Chondrocyte (in vitro differentiated cells): Measurements from ENCODE around the gene HDAC4. TPM values are rescaled to one million over a fixed set of nuclear protein-coding genes. Genes with fewer than 3 reads are reported as not detected.
A peak's percentile ranks its signal among the peaks of the same experiment; 100 is the strongest.

Experiments
- DNase-seq: peaks from one replicate; pipeline ENCODE4 v3.0.0; 2021; ENCODE audit warnings: mixed read lengths, low spot score
- H3K27ac Mint-ChIP-seq: one replicate; pipeline ENCODE4 v1.8.0; 2021; ENCODE audit warnings: mild to moderate bottlenecking, moderate library complexity, mixed read lengths; ENCODE audit not compliant: unreplicated experiment
- H3K27me3 Mint-ChIP-seq: 2 replicates; pipeline ENCODE4 v1.8.0; 2021; ENCODE audit warnings: low read depth, mixed read lengths
- H3K36me3 Mint-ChIP-seq: 2 replicates; pipeline ENCODE4 v1.8.0; 2021; ENCODE audit warnings: low read depth, mixed read lengths
- H3K4me1 Mint-ChIP-seq: 2 replicates; pipeline ENCODE4 v1.8.0; 2021; ENCODE audit warnings: low read depth, mild to moderate bottlenecking, mixed read lengths
- H3K4me3 Mint-ChIP-seq: one replicate; pipeline ENCODE4 v1.8.0; 2021; ENCODE audit warnings: mild to moderate bottlenecking, moderate library complexity, mixed read lengths; ENCODE audit not compliant: unreplicated experiment
- H3K9me3 Mint-ChIP-seq: 2 replicates; pipeline ENCODE4 v1.8.0; 2021; ENCODE audit warnings: low read depth, mixed read lengths
- total RNA-seq: library from RNA; stranded (reverse); gene quantifications from 3 replicates; pipeline ENCODE4 v1.2.1, GENCODE V29; 2021
- TF ChIP-seq, protein P1 (sequence below): fragments of 200-600 bp; sonication (generic); IDR thresholded peaks from 2 replicates; pipeline ENCODE4 v1.5.0; 2021; ENCODE audit warnings: antibody characterized with exemption, mild to moderate bottlenecking, moderate library complexity

Gene HDAC4
- total RNA-seq, 1 donor from 2014 or later: 22.3 TPM

DNA sequence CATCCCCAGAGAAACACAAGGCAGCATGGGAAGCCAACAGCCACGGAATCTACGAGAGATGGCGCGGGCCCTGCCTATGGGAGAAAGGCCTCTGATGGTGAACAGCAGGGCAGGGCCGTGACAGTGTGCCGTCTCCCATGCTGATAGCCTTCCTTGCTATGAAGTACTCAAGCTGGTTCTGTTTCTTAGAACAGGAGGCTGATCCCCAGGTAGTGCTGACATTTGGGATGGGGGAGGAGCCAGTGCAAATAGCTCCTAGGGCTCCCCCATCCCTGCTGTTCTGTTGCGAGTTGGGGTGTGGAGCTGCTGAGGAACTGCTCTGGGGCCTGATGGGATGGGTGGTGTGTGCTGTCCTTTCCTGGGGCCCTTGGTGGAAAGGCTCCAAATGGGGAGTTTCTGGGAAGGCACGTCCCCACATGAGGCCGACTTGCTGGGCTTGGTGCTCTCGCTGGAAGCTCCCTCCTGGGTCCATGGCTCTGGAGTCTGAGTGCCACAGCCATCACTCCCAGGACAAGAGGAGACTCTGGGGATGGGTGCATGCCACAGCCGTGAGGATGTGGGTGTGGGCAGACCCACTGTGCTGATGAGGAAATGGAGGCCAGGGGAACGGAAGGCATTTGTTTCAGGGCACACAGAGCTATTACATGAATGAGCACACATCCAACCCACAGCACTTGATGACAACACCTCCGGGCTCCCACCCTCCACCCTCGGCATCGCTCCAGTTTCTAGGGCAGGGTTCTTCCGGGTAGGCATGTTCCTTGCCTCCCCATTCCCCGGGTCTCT is 246.8 kb downstream of the HDAC4 start:
- DNase-seq: no peak
- Mint-ChIP-seq H3K4me1 (no peaks in the 10 kb centered on the region), H3K27ac (no peak overlapping the region), H3K9me3 (no peaks in the 10 kb centered on the region), H3K36me3 (peaks cover 11% of the 10 kb centered on the region), H3K4me3 (no peak overlapping the region), H3K27me3 (no peaks in the 10 kb centered on the region)
- TF ChIP-seq, protein P1, sequence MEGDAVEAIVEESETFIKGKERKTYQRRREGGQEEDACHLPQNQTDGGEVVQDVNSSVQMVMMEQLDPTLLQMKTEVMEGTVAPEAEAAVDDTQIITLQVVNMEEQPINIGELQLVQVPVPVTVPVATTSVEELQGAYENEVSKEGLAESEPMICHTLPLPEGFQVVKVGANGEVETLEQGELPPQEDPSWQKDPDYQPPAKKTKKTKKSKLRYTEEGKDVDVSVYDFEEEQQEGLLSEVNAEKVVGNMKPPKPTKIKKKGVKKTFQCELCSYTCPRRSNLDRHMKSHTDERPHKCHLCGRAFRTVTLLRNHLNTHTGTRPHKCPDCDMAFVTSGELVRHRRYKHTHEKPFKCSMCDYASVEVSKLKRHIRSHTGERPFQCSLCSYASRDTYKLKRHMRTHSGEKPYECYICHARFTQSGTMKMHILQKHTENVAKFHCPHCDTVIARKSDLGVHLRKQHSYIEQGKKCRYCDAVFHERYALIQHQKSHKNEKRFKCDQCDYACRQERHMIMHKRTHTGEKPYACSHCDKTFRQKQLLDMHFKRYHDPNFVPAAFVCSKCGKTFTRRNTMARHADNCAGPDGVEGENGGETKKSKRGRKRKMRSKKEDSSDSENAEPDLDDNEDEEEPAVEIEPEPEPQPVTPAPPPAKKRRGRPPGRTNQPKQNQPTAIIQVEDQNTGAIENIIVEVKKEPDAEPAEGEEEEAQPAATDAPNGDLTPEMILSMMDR: no peak

DNA sequence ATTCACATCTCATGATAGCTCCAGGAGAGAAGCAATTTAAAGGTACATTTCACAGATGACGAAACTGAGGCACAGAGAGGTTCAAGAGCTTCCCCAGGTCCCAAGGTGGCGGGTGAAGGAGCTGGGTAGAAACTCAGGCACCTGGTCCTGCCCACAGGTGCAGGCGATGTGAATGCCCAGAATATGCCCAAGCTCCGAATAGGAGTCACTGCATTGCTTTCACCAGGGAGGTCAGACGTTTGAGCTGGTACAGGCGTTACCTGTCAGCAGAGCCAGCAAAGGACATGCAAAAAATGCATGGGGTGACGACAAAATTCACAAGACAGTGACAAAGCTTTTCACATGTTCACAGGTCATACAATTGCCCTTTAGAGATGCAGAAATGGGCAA is 247.9 kb downstream of the HDAC4 start:
- TF ChIP-seq, protein P1: no peak
- Mint-ChIP-seq H3K27me3 (no peaks in the 10 kb centered on the region), H3K9me3 (no peaks in the 10 kb centered on the region), H3K4me1 (no peaks in the 10 kb centered on the region), H3K27ac (no peak overlapping the region), H3K36me3 (peaks cover 18% of the 10 kb centered on the region), H3K4me3 (no peak overlapping the region)
- DNase-seq: no peak

DNA sequence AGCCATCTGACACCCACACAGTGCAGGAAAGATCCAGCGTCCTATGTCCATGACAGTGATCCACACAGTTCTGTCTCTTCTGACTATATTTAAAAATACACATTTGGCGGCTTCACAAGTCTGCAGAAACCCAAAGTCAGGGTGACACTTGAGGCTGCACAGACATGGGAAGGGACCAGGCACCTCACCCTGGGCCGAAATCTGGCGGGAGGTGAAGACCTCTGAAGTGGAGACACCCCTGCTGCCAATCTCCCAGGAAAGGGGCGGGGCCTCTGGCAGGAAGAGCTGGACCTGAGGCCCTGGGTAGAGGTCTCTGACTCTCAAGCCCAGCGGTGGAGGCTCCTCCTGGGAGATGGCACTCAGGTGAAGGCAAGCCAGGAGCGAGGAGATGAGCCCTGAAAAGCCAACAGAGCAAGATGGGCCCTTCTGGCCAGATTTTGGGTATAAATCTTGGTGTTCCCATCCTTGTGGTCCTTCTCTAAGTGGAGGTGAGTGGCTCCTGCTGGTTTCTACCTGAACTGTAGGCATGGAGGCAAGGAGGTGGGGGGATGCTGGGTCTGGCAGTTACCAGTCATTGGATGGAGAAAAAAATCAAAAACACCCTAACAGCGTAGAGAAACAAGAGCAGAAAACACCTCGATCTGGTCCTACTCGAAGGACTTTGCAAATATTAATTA is 248.4 kb downstream of the HDAC4 start:
- Mint-ChIP-seq H3K4me1 (no peaks in the 10 kb centered on the region), H3K27ac (no peak overlapping the region), H3K36me3 (peaks cover 18% of the 10 kb centered on the region), H3K4me3 (no peak overlapping the region), H3K27me3 (no peaks in the 10 kb centered on the region), H3K9me3 (no peaks in the 10 kb centered on the region)
- DNase-seq: peak; percentile 79
- TF ChIP-seq, protein P1: no peak

DNA sequence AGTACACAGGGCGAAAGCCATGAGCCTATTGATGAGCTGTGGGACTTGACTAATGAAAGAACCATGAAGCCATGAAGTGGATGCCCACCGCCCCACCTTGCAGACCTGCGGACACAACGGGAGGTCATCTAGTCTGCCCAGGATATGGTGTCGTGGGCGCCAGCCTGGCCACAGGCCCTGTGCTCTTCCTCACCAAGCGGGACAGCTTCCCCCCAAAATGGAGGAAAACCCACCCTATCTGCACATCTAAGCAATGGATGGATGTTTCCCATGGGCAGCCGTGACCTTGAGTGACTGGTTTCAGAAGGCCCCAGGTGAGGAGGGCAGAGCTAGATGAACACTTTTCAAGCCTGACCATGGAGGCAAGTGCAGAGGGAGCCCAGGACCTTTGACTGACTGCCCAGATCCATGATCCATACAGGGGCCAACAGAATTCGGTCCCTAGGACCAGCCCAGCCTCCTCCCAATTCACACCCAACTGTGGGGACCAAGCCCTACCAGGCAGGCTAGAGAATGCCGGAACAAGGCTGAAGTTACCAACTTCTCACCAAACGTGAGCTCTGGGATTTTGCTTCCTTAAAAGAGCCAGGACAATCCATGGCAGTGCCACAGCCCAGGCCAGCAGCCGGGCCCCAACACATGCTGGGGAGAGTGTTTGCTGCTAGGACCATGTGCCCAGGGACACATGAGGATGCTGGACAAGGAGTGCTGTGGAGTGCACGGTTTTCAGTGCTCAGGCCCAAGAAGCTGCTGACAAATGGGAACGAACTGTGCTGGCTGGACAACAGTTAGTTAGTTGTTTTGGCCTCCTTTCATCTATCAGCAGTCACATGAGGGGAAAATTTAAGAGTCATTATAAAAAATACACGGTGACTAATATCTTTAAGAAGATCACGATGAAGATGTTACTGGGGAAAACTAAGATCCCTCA is 249.4 kb downstream of the HDAC4 start:
- Mint-ChIP-seq H3K4me1 (no peaks in the 10 kb centered on the region), H3K36me3 (peaks cover 18% of the 10 kb centered on the region), H3K27me3 (no peaks in the 10 kb centered on the region), H3K4me3 (no peak overlapping the region), H3K9me3 (no peaks in the 10 kb centered on the region), H3K27ac (no peak overlapping the region)
- DNase-seq: no peak
- TF ChIP-seq, protein P1: no peak
